Measurements from ENCODE around the gene KLHL5. TPM values are rescaled to one million over a fixed set of nuclear protein-coding genes. Genes with fewer than 3 reads are reported as not detected.

KLHL5 gene
- total RNA-seq, 1 donor from 2014 or later = 0.75 TPM

GRCh38 chr4:39032218-39033085 lies 29.6 kb upstream of the KLHL5 start, which contains the start of gene TMEM156:
Gene TMEM156 (minus strand): TSS chr4:39032409. CDS start chr4:39032313, 96 bp downstream.
- no peaks in the 10 kb centered on the region for H3K9me3 ChIP-seq
- no peaks in the 10 kb centered on the region for H3K4me1 ChIP-seq
- TF ChIP-seq CTCF (IDR thresholded peaks at IDR 0.05) = no peak
- H3K4me3 ChIP-seq = no peak within 1 kb of the TSS
- H3K27ac ChIP-seq = no peak within 1 kb of the TSS
- intact Hi-C loops (cut with DNase I) = no loop called here
- H3K36me3 ChIP-seq = no peaks in the 10 kb centered on the region
- no peak for DNase-seq (ENCODE audit: low spot score in 2 of 2)
- no peaks in the 10 kb centered on the region for H3K27me3 ChIP-seq

- intact Hi-C loops (cut with DNase I) = no loop called here
- no peaks in the 10 kb centered on the region for H3K27me3 ChIP-seq
- TF ChIP-seq CTCF (IDR thresholded peaks at IDR 0.05) = no peak
- H3K4me1 ChIP-seq = no peaks in the 10 kb centered on the region
- no peak for DNase-seq (ENCODE audit: low spot score in 2 of 2)
- H3K36me3 ChIP-seq = no peaks in the 10 kb centered on the region
- no peaks in the 10 kb centered on the region for H3K9me3 ChIP-seq
- no peak overlapping the region for H3K27ac ChIP-seq
- H3K4me3 ChIP-seq = no peak overlapping the region
These were observed 25.9 kb upstream of the KLHL5 start for GRCh38 chr4:39036172-39036571.

- intact Hi-C loops (cut with DNase I) = no loop called here
- no peaks in the 10 kb centered on the region for H3K36me3 ChIP-seq
- H3K9me3 ChIP-seq = no peaks in the 10 kb centered on the region
- H3K4me3 ChIP-seq = no peak overlapping the region
- no peak for TF ChIP-seq CTCF (IDR thresholded peaks at IDR 0.05)
- no peaks in the 10 kb centered on the region for H3K4me1 ChIP-seq
- no peak overlapping the region for H3K27ac ChIP-seq
- H3K27me3 ChIP-seq = no peaks in the 10 kb centered on the region
- no peak for DNase-seq (ENCODE audit: low spot score in 2 of 2)
These were observed 24.6 kb upstream of the KLHL5 start for GRCh38 chr4:39037491-39037825.

GRCh38 chr4:39037941-39038340 lies 24.1 kb upstream of the KLHL5 start:
- no peaks in the 10 kb centered on the region for H3K4me1 ChIP-seq
- no peak overlapping the region for H3K27ac ChIP-seq
- no peak for TF ChIP-seq CTCF (IDR thresholded peaks at IDR 0.05)
- H3K27me3 ChIP-seq = no peaks in the 10 kb centered on the region
- H3K4me3 ChIP-seq = no peak overlapping the region
- no peak for DNase-seq (ENCODE audit: low spot score in 2 of 2)
- intact Hi-C loops (cut with DNase I) = no loop called here
- H3K36me3 ChIP-seq = no peaks in the 10 kb centered on the region
- no peaks in the 10 kb centered on the region for H3K9me3 ChIP-seq

- Histone ChIP-seq H3K27ac (no peak overlapping the region), H3K27me3 (no peaks in the 10 kb centered on the region), H3K9me3 (no peaks in the 10 kb centered on the region), H3K36me3 (no peaks in the 10 kb centered on the region), H3K4me1 (no peaks in the 10 kb centered on the region), H3K4me3 (no peak overlapping the region)
- TF ChIP-seq CTCF (IDR thresholded peaks at IDR 0.05) = no peak
- intact Hi-C loops (cut with DNase I) = no loop called here
- DNase-seq (ENCODE audit: low spot score in 2 of 2) = no peak
These were observed 22.9 kb upstream of the KLHL5 start for GRCh38 chr4:39039108-39039507.
